IPS-NIHi7 (cell line): ENCODE data around the gene TRABD2A.
"Not testable (repeated sequence)": the region's sequence is repeated elsewhere in the genome, so short reads cannot be mapped to it uniquely, and the experiment has no call there.

Source experiments
- DNase-seq: peaks from one replicate; pipeline ENCODE4 v3.0.0; 2012; ENCODE audit warnings: mixed read lengths; ENCODE audit errors: extremely low spot score

The TRABD2A gene

DNA sequence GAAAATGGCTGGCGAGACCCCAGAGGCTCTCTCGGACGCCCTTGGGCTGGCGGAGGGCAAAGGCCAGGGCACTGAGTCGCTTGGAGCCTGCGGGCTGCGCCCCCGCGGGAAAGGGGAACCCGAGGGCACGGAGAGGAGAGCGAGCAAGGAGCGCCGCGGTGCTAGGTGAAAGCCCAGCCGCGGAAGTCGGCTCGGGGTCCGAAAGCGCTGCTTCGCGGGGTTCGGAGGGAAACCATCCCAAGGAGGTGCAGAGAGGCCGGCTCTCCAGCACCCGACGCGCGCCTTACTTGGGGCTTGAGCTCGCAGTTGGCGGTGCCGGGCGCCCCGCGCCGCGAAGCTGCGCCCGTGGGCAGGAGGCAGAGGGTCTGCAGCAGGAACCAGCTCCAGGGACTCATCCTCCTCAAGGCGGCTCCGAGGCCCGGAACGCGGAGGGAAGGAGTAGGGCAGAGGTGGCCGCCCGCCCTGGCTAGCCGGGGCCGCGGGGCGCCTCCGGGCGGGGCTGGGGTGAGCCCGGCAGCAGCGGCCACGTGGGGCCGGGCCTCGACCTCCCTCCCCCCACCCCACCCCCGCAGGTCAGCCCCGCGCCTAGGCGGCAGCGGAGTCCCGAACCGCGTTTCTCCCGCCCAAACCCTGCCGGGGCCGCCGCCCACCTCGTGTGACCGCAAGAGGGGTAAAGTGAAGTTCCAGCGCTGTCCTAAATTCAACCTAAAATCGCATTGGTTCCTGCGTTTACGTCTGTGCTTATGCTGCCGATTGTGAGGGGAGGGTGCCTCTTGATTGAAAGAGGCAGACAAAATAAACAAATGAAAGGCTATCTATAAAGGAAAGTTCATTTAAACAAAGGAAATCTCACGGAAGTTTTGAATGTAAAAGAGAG lies at the start of gene TRABD2A:
Gene TRABD2A, minus strand, starts transcription at position 440 of the 877 bp plus-strand sequence. Its CDS starts 45 bp downstream, at position 395.
- DNase-seq: peak; percentile 63

GRCh38 chr2:84927275-84927627 lies 46.4 kb upstream of the TRABD2A start:
- DNase-seq: no peak

DNA sequence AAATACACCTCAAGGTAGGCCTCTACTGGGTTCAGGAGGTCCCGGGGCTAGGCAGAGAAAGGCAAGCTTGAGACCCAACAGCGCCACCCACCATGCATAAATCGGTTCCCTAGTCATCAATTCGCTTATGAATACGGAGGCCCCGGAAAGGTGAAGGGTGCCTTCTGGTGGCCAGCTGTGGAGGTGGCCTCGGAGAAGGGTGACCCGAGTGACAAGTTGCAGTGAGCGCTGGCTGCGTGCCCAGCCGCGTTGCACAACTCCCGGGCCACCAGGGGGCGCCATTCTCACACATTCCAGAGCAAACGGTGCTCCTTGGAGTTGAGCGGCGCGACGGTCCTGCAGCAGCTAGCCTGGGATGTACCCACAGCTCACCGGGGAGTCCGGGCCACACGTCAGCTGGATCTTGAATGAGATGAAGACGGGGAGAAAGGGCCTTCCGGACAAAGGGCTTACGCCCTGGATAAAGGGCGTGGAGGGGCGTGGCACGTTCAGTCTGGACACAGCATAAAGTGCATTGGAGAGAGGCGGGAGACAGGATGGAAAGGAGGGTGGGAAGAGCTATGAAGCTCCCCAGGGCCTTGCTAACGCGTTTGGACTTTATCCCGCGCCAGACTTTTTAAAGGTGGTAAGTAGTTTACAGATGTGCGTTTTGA lies 45.0 kb upstream of the TRABD2A start:
- peak; percentile 82 for DNase-seq

DNA sequence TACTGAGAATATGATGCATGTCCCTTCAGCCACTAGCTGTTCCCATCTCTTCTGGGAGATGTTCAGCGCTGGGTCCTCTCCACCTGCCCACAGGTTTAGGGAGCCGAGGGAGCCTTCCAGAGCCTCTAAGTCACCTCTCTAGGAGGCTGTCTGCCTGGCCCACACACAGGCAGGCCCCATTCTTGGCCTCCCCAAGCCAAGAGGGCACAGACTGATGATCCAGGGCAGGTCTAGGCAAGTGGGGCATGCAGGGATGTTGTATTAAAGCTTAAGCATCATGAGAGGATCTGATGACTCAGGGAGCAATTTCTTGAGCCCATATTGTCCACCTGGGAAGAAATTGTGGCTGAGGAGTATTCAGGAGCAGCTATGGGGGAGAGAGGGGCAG lies 44.4 kb upstream of the TRABD2A start:
- no peak for DNase-seq

GRCh38 chr2:84924173-84925106 lies 43.6 kb upstream of the TRABD2A start:
- DNase-seq: no peak

- DNase-seq: no peak
These were observed 42.1 kb upstream of the TRABD2A start for GRCh38 chr2:84923009-84923408.

DNA sequence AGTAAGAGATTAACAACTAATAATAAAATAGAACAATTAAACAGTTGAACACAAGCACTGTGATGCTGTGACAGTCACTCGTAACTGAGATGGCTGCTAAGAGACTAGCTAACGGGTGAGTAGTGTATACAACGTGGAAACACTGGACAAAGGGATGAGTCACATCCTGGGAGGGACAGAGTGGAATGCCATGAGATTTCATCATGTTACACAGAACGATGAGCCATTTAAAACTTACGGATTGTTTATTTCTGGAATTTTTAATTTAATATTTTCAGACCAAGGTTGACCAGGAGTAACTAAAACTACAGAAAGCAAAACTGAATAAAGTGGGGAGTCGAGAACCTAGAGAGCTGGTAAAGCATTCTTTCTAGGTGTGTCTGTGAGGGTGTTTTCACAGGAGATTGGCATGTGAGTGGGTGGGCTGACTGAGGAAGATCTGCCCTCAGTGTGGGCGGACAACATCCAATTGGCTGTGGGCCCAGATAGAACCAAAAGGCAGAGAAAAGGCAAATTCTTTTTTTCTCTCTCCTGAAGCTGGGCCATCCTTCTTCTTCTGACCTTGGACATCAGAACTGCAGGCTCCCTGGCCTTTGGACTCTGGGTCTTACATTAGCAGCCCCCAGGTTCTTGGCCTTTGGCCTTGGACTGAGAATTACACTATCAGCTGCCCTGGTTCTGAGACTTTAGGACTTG lies 39.1 kb upstream of the TRABD2A start:
- DNase-seq: no peak

DNA sequence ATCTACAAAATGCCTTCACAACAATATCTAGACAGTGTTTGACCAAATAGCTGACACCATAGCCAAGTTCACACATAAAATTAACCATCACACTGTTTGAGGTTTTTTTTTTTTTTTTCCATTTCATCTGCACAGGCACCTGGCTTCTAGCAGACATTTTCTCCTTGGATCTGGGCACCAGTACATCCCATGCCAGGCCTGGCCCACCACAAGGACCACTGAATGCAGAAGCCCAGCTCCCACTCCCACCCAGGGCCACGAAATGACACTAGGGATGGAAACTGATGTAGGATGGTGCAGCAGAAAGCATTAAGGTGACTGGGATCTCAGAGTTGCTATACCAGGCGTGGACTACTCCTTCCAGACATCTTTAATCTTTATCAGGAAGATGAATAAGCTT lies 37.5 kb upstream of the TRABD2A start:
- no peak for DNase-seq

GRCh38 chr2:84917821-84918220 lies 36.9 kb upstream of the TRABD2A start:
- DNase-seq: not testable (repeated sequence)

DNA sequence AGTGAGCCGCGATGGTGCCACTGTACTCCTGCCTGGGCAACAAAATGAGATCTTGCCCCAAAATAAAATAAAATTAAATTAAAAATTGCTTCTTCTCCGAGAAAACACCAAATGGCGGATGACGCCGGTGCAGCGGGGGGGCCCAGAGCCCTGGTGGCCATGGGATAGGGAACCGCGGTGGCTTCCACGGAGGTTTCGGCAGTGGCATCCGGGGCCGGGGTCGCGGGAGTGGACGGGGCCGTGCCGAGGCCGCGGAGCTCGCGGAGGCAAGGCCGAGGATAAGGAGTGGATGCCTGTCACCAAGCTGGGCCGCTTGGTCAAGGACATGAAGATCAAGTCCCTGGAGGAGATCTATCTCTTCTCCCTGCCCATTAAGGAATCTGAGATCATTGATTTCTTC lies 34.8 kb upstream of the TRABD2A start:
- not testable (repeated sequence) for DNase-seq

GRCh38 chr2:84914334-84914733 lies 33.5 kb upstream of the TRABD2A start:
- no peak for DNase-seq

DNA sequence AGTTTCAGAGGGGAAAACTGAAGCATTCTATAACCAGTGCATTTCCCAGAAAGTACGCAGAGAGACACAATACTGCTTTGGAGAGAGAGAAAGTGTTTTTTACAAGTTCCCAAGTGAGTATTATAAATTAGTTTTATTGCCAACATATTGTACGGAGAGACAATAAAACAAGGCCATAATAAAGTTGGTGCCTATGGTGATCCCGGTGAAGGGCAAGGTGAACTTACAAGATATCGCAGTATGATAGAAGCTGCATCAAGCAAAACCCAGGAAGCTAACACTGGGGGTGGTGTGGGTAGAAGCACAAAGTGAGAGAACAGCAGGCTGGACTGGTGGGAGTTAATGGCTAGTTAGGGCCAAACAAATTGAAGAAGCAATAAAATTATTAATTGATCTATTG lies 32.1 kb upstream of the TRABD2A start:
- no peak for DNase-seq

GRCh38 chr2:84911135-84911678 lies 30.3 kb upstream of the TRABD2A start:
- no peak for DNase-seq

- no peak for DNase-seq
These were observed 28.2 kb upstream of the TRABD2A start for GRCh38 chr2:84908948-84909713.

DNA sequence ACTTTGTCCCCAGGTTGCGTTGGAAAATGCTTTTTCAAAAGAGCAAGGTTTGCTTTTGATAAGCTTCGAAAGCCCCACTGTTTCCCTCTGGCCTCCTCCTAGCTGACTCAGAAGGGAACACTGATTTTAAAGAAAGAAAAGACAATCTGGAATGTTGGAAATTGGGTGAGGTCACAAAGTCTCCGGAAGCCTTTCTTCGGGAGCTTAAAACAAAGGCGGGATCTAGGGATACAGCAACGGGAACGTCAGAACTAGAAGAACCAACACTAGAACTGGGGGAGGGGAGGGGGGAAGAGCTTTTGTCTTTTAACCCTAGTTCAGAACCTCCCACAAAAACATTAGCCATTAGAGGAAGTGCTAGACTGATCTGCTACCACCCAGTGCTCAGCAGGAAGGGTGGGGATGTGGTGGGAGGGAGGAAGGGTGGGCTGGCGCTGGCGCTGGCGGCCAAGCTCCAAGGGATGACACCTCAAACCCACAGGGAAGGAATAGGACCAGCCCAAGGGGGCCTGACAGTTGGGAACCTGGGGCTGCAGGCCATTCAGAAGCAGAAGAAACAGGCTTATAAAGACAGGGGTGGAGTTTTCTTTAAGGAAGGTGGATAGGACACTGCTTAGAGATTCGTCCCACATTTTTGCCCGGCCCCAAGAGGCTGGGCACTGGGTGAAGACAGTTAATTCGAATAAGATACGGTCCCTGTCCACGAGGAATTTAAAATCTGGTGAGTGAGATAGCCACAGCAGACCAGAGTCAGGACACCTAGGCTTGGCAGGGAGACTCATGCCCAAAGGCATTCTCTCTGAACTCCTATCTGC lies 26.2 kb upstream of the TRABD2A start:
- DNase-seq: peak; percentile 57

DNA sequence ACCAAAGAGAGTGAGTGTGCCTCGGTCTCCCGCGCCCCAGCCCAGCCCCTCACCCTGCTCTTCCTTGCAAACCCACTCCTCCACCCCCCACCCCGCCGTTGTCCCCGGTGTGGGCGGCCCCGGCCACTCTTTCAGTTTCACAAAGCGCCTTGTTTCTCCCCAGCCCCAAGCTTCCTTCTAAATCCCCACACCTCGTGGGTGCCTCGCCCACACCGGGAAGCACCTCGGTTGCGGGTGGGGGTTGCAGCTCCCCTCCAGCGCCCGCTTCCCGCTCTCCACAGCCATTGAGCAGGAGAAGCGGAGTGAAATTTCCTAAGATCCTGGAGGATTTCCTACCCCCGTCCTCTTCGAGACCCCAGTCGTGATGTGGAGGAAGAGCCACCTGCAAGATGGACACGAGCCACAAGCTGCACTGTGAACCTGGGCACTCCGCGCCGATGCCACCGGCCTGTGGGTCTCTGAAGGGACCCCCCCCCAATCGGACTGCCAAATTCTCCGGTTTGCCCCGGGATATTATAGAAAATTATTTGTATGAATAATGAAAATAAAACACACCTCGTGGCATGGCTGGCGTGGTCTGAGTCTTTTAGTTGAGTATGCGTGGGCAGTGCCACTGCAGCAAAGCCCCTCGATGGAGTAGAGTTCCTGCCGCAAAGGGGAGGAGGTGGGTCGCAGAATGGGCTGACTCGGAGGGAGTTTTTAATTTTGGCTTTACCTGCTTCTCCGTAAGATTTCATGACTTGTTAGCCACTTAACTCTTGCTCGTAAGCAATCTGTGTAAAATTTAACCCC lies 25.4 kb upstream of the TRABD2A start:
- peak; percentile 24 for DNase-seq

GRCh38 chr2:84905181-84906107 lies 24.6 kb upstream of the TRABD2A start, which contains the start of gene TMSB10:
TMSB10 (plus strand) TSS chr2:84905656.
- DNase-seq: peak; percentile 83
